Islet of Langerhans (tissue), 1 donor: Measurements from ENCODE around the gene TPST1.

ENCODE experiments used
- FAIRE-seq: peaks from one replicate; lab custom pipeline; 2011; peaks lifted over from hg19 to GRCh38; lab: Jason Lieb, UNC

The TPST1 gene

DNA sequence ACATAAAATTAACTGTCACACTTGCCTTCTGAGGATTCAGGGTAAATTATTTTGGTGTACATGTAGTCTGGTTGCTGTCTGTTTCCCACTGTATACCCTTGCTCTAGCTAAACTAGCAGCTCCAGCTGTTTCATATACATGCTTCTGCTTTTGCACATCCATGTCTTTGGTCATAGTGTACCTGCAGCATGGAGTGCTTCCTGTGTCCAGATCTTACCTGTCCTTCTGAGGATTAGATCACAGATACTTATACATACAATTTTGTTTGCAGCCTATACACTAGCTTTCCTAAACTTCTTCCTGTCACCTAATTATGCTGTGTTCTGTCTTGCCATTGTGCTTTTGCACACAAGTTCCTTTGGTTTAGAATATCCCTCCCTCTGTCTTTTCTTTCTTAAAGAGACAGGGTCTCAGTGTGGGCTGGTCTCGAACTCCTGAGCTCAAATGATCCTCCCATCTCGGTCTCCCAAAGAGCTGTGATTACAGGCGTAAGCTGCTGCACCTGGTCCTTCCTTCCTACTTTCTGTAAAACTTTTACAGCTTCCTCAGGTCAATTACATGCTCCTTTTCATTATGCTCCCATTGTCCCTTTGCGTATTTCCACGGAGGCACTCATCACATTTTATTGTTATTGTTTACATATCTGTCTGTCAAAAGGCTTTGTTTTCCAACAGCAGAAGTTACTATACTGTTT, 33.8 kb downstream of the TPST1 start:
- no peak for FAIRE-seq

DNA sequence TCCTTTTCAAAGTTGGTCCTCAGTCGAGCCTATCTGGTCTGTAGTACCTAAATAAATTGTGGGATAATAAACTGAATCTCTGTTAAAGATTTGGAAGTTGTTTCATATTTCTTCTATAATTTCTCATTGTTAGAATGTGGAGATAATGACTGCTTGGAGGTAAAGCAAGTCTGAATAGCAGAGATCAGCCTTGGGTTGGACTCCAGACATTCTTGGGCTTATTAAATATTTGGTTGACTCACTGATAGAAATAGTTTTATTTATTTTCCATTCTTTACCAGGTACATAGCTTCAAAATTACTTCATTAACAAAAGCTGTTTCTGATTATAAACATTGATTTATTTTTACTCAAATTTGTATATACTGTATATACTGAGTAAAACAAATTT, 34.3 kb downstream of the TPST1 start:
- FAIRE-seq, result no peak

DNA sequence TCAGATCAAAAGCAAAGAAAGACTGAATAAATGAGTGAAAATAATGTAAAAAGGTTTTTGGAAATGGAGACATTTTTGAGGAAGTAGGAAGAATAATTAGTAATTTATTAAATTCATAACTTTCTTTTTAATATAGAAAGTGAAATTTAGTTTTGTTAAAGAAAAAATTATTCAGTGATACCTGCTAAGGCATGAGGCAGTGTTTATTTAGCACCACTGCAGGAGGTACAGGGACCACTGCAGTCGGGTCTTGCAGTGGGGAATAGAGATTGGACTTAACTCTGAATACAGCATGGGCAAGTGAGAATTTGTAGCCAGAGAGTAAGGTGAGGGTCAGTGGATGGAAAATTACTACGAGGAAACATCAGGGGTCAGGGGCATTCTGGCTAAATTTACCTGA, 39.9 kb downstream of the TPST1 start:
- FAIRE-seq, result no peak

DNA sequence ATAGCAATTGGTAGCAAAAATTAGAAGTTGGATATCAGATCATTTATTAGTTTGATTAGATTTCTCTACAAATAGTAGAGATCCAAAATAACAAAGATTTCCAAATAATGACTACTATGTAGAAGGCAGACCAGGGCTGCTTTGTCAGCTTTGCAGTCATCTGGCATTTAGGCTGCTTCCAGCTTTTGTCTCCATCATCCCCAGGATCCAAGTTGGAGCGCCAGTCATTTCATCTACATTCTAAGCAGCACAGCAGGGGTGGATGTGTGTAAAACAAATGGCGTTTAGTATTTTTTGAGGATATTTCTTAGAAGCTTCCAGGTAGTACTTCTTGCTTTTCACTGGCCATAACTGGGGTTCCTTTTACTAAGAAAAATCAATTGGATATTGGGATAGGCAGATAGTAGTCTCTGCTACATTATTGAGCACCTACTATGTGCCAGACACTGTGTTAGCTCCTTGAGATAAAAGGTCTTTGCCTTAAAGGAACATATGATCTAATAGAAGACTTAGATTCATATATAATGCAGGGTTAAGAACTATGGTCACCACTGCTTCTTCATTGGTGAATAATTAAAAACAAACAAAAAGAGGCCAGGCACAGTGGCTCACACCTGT, 41.5 kb downstream of the TPST1 start:
- no peak for FAIRE-seq

DNA sequence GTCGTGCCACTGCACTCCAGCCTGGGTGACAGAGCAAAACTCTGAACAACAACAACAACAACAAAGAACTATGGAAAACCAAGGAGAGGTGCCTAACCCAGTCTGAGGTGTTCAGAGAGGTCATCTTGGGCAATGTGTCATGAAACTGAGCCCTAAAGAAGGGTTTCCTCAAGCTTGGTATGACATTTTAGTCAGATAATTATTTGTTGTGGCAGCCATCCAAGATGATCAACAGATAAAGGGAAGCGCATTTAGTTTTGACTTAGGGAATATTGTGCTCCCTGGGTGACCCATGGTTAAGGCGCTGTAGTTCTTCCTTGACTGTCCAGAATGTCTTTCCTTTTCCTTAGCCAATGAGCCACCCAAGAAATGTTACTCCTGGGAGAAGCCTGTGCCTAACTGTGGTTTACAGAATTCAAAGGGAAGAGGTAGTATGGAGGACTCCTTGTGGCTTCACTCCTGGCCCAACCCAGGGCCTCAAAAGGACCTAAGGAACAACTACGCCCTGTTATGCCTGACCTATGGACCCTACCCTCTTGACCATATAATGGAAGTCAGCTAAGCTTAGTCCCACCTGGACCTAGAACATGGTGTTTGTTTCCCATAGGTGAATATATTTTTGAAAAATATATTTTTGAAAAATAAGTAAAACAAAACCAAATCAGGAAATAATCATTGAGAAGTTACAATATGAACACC, 42.4 kb downstream of the TPST1 start:
- FAIRE-seq, result no peak

DNA sequence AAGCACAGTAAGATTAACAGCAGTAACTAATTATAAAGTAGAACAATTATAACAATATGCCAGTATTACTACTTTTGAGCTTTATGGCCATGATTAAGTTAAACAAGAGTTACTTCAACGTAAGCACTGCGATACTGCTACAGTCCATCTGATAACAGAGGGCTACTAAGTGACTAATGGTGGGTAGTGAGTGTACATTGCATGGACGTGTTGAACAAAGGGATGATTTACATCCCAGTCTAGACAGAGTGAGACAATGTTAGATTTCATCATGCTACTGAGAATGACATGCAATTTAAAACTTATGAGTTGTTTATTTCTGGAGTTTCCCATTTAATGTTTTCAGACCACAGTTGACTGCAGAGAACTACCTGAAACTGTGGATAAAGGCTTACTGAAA, 45.6 kb downstream of the TPST1 start:
- FAIRE-seq, result no peak

DNA sequence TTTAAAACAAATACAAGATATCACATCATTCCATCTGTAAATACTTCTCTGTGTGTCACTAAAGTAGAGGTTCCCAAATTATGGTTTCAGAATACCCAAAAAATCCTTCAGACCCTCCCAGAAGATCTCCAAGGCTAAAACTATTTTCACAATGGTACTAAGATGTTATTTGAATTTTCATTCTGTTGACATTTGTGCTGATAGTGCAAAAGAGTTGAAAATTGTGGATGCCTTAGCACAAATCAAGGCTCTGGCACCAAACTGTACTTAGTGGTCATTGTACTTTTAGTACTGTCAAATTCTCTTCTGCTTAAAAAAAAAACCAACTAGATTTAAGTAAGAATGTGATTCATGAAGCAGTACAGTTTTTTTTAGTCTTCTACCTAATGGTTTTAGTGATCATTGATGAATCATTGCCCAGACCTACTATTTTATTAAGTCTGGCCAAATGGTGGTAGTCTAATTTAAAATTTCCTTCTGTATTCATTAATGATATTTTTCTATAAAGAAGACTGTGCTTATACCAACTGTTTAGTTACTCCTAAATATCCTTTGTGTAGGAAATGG, 50.5 kb downstream of the TPST1 start:
- no peak for FAIRE-seq

DNA sequence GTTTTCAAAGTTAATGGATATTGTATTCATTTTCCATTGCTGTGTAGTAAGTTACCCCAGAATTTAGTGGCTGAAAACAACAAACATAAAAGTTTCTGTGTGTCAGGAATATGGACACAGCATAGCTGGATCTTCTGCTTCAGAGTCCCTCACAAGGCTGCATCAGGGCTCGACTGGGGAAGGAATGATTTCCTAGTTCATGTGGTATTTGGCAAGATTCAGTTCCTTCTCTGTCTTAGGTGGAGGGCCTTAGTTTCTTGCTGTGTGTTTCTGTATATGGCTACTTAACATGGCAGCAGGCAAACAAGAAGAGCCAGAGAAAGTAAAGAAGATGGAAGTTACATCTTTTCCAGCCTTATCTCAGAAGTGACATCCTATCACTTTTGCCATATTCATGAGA, 51.1 kb downstream of the TPST1 start:
- FAIRE-seq, result no peak

DNA sequence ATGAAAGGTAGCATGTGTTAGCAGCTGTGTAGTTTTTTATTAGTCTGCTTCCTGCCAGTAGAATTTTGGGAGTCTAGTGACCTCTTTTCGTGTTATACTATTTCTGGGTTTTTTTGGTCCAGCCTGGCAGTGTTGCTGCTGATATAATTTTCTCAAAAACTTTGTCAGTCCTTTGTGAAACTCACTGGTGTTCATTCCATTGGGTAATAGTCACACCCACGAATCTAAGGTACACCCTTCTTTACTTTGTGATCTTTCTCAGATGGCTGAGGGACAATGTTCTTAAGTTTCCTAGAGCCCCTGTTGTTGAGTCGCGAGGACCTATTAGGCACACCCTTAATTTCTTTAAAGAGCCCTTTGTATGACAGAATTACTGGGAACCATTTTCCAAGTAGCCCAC, 52.3 kb downstream of the TPST1 start:
- FAIRE-seq, result no peak

DNA sequence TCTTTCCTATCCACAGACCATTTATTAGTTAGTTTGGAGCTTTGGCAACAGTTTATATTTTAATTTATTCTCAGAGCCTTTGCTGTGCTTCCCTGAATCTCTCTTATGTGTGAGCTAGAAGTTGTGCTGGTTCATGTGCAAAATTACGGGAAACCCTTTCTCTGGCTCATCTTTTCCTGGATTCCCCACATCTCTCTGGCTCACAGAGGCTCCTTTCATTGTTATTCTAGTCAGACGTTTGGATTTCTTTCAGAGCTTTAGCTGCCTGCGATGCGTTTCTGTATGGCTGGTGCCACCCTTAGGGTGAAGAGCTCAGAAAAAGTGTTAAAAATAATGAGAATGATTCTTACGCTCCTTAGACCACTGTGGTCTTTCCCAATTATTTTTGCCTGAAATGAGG, 53.3 kb downstream of the TPST1 start:
- no peak for FAIRE-seq

DNA sequence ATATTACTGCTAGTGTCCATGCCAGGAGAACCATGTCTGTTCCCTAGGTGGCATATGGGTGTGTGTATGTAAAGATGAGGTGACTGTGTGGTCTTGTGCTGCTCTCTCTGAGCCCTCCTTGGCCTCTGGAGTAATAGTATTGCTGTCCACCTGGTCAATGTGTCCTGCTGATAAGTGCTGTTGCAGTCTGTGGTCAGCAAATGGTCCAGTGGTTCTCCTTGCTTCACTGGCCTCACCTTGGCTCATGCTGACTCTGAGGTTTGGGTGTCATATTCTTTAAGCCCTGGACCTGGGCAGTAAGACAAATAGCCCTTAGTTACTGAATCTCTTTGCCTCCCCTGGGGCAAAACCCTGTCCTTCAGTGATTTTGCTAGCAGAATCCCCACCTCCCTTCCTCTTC, 56.8 kb downstream of the TPST1 start:
- no peak for FAIRE-seq

DNA sequence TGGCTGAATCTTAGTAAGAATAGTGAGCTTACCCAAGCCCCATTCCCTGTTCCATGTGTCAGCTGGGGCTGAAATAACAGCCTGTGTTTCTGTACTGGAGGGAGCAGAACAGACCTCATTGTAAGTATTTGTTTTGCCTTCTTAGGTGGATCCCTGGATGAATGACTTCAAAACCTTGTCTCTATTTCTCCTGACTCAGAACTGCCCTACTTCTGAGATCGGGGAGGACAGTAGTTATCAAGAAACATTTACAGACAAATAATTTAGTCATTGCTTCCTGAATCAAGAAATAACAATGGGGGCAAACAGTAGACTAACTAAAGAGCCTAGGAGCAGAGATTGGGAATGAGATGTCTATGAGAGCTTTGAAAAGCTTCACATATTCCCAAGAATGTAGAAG, 58.8 kb downstream of the TPST1 start:
- no peak for FAIRE-seq

DNA sequence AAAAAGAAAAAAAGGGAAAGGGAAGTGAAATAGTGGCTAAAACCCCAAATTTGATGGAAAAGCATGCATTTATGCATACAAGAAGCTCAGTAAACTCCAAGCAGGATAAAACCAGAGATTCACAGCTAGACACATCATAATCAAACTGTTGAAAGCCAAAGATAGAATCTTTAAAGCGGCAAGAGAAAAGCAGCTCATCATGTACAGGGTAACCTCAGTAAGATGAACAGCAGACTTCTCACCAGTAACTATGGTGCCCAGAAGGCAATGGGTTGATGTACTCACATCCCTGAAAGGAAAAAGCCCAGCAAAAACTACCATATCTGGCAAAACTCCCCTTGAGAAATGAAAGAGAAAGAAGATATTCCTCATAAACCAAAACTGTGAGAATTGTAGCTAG, 60.4 kb downstream of the TPST1 start:
- no peak for FAIRE-seq

DNA sequence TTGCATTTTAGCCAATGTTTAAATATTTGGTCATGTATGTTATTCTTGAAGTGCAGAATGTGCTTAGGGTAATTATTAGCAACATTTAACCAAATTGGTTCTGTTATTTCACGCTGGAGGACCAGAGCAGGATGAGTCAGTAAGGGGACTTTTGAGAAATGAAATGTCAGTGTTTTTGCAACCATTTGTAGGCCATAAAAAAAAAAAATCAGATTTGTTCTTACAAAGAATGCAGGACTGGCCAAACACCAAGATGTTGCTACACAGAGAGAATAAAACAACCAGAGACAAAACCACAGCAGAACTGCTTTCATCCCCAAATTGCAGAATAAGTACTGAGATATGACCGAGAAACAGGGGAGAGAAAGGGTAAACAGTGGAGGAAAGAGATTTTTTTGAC, 62.1 kb downstream of the TPST1 start:
- peak; percentile 27 for FAIRE-seq

DNA sequence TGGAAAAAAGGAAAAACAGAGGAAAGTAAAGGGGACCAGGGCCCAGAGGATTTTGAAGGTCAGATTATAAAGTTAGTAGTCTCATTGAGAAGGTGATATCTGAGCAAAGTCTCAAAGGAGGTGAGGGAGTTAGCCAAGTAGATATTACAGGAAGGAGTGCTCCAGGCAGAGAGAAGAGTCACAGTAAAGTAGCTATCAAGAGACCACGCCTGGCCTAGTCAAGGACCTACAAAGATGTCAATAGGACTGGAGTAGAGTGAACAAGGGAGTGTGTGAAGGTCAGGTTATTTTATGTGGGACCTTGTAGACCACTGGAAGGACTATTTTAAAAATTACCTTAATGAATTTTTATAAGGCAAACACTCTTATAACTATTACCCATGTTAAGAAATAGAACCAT, 64.8 kb downstream of the TPST1 start:
- FAIRE-seq, result no peak

DNA sequence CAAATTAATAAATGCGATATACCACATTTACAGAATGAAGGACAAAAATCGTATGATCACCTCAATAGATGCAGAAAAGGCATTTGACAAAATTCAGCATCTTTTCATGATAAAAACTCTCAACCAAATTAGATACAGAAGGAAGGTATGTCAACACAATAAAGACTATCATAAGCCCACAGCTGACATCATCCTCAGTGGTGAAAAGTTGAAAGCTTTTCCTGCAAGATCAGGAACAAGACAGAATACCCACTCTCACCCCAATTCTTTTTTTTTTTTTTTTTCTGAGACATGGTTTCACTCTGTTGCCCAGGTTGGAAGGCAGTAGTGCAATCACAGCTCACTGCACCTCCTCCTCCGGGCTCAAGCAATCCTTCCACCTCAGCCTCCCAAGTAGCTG, 67.2 kb downstream of the TPST1 start:
- no peak for FAIRE-seq

DNA sequence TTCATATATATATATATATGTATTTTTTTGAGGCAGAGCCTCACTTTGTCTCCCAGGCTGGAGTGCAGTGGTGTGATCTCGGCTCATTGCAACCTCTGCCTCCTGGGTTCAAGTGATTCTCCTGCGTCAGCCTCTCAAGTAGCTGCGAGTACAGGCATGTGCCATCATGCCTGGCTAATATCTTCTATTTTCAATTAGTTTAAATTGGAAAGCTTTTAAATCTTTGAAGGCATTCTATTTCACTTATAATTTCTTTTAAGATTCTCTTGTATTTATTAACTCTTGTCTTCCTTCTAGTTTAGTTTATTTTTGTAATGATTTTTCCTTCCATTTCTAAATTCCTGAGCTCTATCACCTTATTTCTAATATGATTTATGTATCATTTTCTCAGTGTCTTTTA, 71.2 kb downstream of the TPST1 start:
- no peak for FAIRE-seq

DNA sequence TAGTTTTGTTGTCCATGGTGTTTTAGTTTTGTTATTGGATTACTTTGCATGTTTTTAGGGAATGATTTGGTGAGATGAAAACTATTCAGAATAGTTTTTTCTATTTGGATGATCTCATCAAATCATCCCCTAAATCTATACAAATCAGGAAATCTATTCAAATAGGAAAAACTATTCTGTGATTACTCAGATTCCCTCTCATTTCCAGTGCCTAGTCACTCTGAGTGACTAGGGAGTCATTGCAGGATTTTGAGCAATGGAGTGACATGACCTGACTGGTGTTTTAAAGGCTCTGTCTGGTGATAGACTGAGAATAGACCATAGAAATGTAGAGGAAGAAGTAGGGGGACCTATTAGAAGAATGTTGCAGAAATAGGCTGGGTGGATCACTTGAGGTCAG, 72.4 kb downstream of the TPST1 start:
- FAIRE-seq, result no peak

DNA sequence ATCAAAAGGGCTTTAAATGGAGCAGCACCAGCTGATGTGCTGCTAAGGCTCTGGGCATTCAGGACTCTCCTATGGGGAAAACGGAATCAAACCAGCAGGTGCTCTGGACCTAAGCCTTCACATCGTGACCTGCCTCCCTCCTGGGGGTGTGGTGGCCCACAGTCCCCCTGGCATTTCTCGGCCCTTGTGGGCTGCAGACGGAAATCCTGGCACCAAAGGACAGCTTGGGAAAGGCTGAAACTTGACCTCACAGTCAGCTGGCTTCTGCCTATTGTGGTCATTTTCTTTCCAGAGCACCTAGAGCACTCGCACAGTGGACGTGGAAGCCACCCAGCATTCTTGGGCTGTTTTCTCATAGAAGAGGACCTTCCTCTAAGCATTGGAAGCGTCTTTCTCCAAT, 74.8 kb downstream of the TPST1 start:
- no peak for FAIRE-seq

DNA sequence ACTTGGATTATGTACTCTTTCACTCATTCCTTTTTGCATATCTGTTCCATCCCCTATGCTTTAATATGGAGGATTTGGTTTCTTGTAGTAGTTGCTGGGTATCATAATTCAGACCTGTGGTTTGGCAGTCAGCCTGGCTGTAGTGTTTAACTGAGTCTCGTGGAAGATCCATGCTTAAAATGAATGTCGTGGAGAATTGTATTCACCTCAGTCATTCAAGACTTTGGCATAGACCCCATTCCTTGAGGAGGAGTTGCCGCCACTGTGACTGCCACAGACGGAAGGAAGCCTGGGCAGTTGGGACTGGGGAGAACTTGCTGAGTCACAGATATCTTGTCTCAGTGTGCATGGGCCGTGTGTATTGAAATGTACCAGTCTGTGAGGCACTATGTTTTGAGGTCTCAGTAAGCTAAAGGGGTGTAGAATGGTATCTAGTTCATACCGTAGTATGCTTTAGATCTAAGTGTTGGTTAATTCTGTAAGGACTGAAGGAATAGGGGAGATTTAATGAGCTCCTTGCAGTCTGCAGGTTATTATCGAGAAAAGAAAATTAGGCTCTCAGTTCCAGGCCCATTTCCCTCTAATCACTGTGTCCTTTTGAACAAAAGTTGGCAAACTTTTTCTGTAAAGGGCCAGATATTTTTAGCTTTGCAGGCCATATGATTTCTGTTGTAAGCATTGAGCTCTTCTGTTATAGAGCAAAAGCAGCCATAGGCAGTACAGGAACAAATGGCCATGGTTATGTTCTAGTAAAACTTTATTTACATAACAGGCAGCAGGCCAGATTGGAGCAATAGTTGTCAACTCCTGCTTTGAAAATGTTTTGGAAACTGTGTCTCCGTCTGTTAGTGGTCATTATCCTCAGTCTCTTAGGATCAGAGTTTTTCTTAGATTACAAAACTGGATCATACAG, 76.8 kb downstream of the TPST1 start:
- FAIRE-seq, result no peak

DNA sequence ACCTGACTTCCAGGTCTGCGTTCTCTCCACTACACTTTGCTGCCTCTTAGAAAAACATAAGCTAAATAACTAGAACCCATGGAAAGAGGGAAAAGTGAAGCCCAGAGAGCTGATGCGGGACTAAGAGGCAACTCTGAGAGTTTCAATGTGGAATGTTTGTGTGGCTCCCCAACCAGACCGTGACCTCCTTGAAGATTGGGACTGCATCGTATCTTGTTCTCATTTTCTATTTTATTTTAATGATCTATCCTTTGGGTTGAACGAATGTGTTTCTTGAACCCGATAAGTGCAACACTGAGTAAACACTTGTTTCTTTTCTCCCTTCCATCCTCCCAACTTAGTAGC, 77.4 kb downstream of the TPST1 start:
- FAIRE-seq, result no peak
